ENCODE measurements around the gene HS3ST4.

HS3ST4 gene

GRCh38 chr16:25828510-25828909 is 136.8 kb downstream of the HS3ST4 start:
- no peak for FAIRE-seq

DNA sequence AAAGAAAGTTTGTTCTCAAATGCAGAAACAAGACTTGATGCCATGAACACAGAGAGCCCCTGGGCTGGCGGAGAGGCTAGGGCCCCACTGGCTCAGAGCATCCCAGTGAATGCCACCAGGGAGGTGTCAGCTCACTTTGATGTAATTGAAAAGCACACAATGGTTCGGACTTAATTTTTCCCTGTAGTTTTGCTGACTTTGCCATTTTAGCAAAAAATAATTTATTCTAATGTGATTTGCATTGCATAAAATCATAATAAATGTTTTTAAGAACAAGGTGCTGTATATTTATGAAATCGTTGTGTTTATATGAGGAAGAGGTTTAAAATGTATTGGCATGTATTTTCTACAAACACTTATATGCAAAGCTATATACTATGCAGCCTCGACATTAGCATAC is 140.5 kb downstream of the HS3ST4 start:
- FAIRE-seq: no peak

DNA sequence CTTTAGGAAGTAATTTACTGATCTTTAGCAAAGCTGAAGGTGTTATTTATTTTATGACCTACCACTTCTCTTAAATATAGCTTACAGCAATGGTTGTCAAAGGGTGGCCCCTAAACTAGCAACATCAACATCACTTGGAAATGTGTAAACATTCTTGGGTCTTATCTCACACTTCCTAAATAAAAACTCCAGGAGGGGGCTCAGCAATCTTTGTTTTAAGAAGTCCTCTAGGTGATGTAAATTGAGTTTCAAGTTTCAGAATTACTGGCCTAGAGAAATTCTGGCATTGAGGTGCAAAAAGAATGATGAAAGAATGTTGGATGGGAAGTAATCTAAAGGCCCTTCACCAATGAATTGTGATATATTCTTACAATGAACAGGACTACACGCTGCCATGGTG is 142.3 kb downstream of the HS3ST4 start:
- no peak for FAIRE-seq

DNA sequence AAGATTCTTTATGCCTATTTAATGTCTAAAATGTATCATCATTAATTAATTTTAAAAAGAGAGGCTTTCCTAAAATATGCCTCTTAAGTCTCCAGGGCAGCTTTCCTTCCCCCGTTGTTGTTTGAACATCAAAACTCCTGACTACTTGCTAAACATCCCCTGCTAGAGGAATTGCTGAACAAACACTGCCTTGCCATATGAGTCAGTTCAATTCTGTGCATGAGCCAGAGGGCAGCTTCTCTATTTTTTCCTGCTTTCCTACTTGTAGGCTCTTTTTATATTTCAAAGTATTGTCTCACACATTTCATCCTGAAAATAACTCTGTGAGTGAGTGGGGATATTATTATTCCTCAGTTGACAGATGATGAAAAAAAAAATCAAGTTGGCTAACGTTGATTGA is 143.4 kb downstream of the HS3ST4 start:
- no peak for FAIRE-seq

DNA sequence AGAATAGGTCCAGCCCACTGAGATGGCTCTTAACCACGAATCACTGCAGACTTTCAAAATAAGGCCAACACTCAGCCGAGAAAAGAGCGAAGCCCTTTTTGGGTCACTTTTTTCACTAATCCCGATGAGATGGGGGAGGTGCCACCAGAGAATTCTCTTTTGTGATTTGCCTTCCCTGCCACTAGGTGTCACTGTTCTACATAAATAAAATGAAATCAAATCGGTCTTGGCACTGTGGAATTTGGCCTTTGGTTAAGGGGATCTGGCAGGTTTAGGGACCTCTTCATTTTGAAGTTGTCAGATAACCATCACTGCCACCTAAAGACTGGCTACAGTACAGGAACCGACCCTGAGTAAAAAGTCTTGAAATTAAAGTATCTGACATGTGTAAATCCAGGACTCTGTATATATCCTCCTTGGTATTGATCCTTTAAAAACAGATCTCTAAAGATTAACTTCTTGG is 147.0 kb downstream of the HS3ST4 start:
- no peak for FAIRE-seq

GRCh38 chr16:25841761-25842160 is 150.0 kb downstream of the HS3ST4 start:
- FAIRE-seq: no peak

DNA sequence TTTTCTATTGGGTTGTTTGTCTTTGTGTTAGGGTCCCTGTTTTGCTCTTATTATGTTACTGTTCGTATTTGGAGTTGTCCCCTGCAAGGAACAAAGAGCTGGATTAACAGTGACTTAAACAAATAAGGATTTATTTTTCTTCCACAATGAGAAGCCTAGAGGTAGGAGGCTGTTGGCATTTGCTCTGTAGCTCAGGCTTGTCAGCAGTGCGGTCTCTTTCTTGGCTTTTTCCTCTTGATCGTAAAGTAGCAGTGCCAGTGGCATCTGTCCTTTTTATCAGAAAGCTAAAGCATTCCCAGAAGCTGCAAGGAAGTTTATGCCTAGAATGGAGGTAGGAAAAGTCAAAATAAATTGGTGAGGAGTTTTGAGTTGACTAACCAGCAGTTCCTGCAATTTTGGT is 154.1 kb downstream of the HS3ST4 start:
- no peak for FAIRE-seq

GRCh38 chr16:25854141-25854540 is 162.4 kb downstream of the HS3ST4 start:
- FAIRE-seq: no peak

GRCh38 chr16:25855063-25855462 is 163.3 kb downstream of the HS3ST4 start:
- FAIRE-seq: no peak

DNA sequence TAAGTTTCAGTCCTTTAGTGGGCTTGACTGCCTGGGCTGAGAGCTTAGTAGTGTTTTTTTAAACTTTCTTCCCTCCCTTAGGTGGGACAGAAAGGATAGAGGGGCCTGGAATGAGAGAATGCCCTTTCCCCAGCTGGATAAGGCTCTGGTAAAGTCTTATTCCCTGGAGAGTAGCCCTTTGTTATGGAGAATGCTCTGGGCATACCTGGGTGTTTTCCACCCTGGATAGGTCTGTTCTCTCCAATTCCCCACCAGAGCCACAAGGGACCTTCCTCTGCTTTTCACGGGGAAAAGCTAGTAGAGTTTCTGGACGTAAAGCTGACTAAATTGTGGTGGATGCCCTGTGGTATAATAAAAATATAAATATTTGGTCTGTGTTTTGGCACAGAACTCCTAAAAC is 164.1 kb downstream of the HS3ST4 start:
- no peak for FAIRE-seq

- FAIRE-seq: no peak
These were observed 167.9 kb downstream of the HS3ST4 start for GRCh38 chr16:25859645-25860044.

- no peak for FAIRE-seq
These were observed 175.3 kb downstream of the HS3ST4 start for GRCh38 chr16:25867041-25867440.

DNA sequence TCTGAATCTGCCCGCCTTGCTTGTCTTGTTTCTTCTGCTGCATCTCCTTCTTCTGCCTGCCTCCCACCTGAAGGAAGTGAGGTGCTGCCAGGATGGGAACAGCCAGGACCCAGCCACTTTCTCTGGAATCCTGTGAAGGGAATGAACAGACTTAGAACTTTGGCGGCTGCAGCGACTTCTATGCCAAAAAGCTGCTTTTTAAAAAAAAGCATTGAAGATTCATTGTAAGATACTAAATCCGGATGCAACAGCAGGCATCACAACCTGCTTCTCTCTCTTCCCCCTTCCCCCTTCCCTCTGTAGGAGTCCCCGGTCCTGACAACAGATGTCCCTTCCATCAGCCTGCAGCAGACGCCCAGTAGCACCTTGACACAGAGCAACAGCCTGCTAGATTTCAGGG is 176.3 kb downstream of the HS3ST4 start:
- FAIRE-seq: no peak

DNA sequence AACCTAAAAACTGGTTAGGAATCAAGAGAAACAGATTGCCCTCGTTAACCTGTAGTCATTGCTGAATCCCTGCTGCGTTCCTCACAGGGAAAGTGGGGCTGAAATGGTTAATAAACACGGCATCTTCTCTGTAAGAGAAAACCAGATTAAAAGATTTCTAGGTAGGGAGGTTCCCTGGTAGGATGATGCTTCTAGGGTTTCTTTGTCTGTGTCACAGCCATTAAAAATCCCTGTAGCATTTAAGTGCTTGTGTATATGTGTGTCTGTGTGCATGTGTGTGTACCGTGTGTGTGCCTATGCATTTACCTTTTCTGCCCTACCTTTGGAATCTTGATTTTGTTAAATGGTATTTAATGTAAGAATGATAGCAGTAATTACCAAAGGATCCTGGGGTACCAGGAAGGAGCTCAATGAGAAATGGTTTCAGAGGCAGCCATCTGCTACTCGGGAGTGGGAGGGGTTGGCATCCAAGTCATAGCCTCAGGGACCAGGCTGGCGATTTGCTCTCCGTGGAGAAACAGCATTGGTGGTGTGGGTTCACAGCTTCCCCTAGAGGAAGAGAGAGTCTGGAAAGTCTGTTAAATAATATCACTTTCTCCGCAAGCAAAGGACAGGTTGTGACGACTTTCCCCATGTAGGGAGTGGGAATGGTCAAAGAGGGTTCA is 177.1 kb downstream of the HS3ST4 start:
- no peak for FAIRE-seq

DNA sequence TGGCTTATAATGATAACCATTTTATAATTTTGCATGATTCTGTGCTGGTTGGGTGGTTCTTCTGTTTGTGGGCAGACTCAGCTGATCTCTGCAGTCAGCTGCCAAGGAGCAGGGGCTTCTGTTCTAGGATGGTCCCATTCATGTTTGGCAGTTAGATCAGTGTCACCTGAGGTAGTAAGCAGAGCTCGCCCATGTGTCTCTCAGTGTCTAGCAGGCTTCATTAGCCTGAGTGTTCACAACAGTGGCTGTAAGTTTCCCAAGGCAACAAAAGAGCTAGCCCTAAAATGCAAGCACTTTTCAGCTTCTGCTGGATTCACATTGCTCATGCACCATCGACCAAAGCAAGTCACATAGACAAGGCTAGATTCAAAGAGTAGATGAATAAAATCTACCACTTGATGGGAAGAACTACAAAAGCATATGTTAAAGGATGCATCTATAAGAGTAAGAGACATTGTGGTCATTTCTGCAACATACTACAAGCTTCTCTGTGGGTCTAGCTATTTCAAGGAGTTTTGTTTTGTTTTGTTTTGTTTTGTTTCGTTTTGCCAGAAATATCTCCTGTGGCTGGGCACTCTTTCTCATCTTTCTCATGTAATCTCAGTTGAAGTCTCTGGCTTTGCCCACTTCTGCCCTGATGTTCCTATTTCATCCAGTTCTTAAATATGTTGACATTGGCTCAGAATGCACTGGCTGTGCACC is 180.8 kb downstream of the HS3ST4 start:
- no peak for FAIRE-seq

GRCh38 chr16:25874196-25874595 is 182.4 kb downstream of the HS3ST4 start:
- no peak for FAIRE-seq

DNA sequence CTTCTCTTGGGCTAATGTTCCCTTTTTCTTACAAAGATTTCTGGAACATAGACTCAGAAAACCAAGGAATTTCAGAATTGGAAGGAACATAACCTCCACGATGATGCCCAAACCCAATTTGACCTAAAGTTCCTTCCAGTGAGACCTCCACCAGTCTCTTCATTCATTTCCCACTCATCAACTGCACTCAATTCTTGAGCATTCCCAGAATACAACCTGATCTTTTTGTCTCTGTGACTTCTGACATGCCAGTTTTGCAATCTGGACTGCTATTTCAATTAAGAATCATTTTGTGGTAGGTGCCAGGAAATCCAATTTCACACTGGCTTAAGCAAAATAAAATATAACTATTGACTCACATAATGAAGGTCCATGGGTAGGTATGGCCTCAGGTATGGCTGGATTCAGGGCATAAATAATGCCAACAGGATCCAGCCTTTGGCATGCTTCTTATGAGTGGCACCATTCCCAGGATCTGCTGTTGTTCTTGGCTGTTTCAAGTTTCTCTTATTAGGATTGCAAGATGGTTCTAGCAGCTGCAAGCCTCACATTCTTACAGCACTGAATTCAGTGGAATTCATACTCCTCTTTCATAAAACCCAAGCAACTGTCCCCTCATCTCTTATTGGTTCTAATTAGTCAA is 184.3 kb downstream of the HS3ST4 start:
- FAIRE-seq: no peak

GRCh38 chr16:25877103-25877502 is 185.3 kb downstream of the HS3ST4 start:
- no peak for FAIRE-seq

GRCh38 chr16:25886598-25886997 is 194.8 kb downstream of the HS3ST4 start:
- FAIRE-seq: no peak

DNA sequence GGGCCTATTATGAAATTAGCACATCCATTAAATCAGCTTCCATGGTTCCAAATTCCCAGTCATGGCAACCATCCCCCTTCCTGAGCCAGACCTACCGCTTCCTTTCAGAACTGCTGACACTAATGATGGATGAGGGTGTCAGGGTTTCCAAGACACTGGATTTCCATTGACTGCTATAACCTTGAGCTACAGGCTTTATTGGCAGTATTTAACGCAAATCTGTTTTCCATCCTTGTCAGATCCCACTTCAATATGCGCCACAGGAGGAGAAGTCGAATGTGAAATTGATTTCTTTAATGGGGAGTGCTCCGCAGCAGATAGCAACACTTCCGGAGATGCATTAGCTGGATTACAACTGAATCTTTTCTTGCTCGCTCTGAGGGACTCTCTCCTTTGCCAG is 197.1 kb downstream of the HS3ST4 start:
- FAIRE-seq: no peak

DNA sequence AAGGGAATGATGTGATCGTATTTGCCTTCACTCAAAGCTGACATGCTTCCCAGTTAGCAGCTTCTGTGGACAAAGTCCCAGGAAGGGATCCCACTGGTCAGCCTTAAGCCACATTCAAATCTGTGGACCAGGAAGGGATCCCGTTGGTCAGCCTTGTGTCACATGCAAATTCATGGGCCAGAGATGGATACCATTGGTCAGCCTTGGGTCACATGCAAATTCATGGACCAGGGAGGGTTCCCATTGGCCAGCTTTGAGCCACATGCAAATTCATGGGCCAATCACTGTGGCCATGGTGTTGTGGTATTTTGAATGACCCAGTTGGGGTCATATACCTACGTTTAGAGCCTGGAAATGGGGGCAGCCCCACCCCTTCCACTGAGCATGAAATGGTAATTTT is 201.6 kb downstream of the HS3ST4 start:
- no peak for FAIRE-seq

GRCh38 chr16:25894093-25894492 is 202.3 kb downstream of the HS3ST4 start:
- no peak for FAIRE-seq

DNA sequence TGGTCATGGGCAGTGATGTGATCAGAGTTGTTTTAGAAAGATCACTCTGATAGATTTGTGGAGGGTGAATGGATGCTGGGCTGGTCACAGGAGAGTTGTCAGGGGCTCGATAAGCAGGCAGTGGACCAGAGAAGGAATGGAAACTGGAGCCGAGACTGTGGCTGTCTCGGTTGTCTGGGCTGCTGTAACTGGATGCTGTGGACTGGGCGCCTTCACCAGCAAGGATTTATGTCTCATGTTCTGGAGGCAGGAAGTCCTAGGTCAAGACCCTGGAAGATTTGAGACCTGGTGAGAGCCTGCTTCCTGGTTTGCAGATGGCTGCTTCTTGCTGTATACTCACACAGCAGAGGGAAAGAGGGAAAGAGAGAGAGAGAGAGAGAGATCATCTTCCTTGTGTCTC is 203.6 kb downstream of the HS3ST4 start:
- FAIRE-seq: no peak

DNA sequence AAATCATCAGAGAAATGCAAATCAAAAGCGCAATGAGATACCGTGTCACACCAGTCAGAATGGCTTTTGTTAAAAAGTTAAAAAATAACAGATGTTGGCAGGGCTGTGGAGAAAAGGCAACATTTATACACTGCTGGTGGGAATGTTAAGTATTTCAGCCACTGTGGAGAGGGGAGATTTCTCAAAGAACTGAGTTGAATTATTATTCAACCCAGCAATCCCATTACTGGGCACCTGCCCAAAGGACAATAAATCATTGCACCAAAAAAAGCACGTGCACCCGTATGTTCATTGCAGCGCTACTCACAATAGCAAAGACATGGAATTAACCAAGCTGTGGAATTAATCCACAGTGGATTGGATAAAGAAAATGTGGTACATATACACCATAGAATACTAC is 204.7 kb downstream of the HS3ST4 start:
- no peak for FAIRE-seq
